ENCODE results near the gene PRKCH.

PRKCH gene

DNA sequence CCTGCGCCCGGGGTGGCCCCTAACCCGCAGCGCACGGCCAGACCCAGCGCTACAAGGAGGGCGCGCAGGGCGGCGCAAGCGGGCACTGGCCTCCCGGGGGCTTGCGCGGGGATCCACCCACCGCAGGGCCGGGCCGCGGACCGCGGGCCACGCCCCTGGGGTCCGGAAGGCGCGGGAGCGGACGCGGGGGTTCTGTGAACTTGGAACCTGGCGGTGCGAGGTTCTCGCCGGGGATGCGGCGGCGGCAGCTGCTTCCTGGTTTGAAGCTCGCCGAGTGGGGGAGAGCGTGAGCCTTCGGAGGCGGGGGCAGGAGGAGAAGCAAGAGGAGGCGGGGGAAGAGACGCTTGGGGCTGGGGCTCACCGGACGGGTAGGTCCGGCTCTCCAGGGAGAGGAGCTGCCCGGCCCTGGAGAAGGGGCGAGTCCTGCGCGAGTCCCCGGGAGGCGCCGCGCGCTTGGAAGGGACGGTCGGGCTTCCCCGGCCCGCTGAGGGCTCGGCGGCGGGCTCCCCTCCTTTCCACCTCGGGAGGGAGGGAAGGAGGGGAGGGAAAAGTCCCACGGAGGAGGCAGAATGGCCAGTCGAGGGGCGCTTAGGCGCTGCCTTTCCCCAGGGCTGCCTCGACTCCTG is at the start of gene PRKCH:
Gene PRKCH (plus strand): TSS at position 195 of the 626 bp plus-strand sequence. CDS start 523 bp downstream, outside the sequence.
- DNase-seq (ENCODE audit: low spot score): peak; percentile 33

DNA sequence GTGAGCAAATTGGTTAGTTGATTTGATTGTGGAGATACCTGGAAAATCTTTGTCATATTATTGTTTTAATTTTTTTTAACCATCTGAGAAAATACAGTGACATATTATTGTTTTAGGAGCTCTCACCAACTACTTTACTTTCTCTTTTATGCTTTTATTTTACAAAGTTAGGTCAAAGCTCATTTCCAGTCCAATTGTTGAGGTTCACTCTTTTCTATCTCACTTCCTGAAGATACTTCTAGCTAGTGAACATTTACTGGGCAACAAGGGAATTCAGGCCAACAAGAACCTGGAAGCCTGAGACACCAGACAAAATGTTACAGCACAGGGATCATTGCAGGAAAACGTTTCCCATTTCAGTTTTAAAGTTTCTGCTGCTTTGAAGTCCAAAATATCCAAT is 44.1 kb upstream of the PRKCH start:
- DNase-seq (ENCODE audit: low spot score): no peak

DNA sequence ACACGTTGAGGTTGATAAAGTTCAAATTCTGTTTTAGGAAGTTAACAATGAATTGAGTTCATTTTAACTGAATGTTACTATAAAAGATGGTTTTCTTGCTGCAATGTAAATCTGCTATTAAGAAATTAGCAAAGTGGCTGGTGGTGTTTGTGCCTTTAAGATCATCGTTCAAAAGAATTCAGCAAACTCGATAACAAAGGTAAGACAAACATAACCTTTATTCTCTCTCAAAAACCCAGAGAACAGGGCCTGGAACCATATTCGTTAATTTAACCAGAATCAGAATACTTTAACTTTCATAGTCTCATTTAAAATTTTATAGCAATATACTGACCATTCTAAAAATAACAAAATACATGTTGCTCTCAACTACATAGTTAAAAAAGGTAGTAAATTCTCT is 43.6 kb upstream of the PRKCH start:
- no peak for DNase-seq (ENCODE audit: low spot score)

DNA sequence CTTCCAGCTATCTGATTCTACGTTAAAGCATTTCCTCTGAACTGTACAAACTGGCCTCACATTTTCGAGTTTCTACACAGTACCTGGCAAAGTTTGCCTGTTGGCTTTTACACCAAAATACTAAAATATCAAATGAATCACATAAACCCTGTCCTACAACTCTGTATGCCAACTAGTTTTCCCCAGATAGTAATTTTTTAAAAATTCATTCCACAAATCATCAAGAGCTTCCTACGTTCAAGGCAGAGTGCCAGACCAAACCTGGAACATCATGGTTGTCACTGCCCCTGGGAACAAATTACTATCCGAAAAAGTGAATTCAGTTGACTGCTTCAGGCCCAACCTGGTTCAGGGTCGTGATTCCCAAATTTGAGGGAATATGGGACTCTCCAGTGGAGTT is 42.3 kb upstream of the PRKCH start:
- no peak for DNase-seq (ENCODE audit: low spot score)

DNA sequence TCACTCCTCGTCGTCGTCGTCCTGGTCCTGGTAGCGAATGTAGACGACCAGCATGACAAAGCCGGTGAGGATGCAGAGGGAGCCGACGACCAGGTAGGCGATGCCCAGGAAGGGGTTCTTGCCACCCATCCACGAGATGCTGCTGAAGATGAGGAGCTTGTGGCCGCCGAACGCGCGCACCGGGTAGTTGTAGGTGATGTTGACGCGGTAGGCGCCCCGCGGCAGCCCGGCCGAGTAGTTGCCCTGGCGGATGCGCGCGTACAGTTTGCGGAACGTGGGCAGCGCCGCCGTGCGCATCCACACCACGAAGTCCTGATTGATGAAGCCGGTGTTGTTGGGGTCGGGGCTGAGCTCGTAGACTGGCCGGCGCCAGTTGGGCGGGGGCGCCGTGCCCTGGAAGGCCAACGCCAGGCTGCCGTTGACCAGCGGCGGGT is 41.3 kb upstream of the PRKCH start:
- no peak for DNase-seq (ENCODE audit: low spot score)

GRCh38 chr14:61280526-61281185 is 40.7 kb upstream of the PRKCH start:
- DNase-seq (ENCODE audit: low spot score): no peak

- DNase-seq (ENCODE audit: low spot score): no peak
Observed at GRCh38 chr14:61281186-61281947, 40.0 kb upstream of the PRKCH start, which contains the start of gene TMEM30B. TMEM30B (minus strand) TSS chr14:61281338; CDS start chr14:61281147, 191 bp downstream.

DNA sequence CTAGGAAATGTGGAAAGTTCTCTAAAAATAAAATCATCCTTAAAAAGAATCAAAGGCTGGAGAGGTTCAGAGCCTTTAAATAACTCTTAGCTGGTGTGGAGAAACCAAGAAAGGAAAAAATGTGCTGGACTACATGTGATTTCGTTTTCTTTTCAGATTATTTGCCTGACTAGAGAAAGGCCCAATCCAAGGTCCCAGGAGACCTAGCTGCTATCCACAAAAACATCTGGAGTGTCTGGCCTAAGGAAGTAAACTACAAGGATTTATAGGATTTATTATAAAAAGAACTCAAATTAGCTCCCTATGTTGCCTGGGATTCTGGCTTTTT is 39.5 kb upstream of the PRKCH start:
- no peak for DNase-seq (ENCODE audit: low spot score)

DNA sequence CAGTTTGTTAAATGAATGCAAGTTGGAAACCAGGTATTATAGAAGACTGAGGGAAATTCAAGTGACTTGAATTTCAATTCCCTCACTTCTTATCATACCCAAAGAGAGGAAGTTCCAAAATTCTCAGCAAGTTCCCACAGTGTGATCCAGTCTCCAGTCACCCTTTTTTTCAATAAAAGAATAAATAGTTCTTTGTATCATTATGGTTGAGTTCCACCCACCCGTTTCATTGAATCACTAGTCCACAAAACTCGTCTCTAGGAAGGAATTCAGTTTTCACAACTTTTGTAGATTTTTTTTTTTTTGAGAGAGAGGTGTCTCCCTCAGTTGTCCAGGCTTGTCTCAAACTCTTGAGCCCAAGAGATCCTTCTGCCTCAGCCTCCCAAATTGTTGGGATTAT is 38.6 kb upstream of the PRKCH start:
- DNase-seq (ENCODE audit: low spot score): peak; percentile 74

DNA sequence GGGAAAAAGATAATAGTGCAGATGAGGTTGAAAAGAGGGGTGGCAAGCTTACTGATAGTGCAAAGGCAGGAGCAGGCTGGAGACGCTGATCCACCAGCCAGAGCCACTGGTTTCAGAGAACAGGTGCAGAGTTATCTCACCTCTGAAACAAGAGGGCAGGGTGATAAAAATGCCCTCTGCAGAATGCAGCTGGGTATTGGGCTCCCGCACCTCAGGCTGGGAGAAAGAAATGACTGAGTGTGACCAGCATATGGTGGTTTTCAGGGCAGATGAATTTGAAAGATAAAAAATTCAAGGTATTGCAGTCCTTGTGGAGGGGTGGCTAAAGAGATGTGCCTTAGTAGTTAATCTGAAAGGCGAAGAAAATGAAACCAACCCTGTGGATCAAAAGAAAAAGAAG is 37.4 kb upstream of the PRKCH start:
- no peak for DNase-seq (ENCODE audit: low spot score)

DNA sequence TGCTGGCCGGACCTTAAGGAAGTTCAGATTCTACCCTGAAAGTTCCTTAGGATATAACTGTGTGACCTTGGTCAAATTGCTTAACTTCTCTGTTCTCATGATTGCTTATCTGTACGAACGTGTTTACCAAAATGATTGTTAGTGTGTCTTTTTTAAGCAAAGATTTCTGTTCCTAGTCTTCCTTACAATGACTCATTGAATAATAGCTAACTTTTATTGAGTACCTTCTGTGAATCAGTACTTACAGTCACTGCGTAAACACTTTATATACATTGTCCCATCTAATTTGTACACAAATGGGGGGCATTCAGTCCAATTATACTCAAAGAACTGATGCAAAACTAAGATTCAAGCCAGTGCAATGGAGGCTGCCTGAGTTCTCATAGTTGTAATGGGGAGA is 36.0 kb upstream of the PRKCH start:
- peak; percentile 16 for DNase-seq (ENCODE audit: low spot score)

DNA sequence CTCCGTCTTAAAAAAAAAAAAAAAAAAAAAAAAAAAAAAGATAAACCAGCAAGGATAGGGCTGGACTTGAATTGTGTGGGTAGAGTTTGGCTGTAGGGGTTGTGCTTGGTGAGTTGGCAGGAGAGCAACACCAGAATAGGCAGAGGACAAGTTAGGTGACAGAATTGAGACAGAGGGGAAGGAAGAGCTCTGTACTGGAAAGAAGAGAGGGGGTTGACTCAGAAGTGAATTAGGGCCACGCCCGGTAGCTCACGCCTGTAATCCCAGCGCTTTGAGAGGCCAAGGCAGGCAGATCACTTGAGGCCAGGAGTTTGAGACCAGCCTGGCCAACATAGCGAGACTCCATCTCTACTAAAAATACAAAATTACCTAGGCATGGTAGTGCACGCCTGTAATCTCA is 34.2 kb upstream of the PRKCH start:
- DNase-seq (ENCODE audit: low spot score): no peak

DNA sequence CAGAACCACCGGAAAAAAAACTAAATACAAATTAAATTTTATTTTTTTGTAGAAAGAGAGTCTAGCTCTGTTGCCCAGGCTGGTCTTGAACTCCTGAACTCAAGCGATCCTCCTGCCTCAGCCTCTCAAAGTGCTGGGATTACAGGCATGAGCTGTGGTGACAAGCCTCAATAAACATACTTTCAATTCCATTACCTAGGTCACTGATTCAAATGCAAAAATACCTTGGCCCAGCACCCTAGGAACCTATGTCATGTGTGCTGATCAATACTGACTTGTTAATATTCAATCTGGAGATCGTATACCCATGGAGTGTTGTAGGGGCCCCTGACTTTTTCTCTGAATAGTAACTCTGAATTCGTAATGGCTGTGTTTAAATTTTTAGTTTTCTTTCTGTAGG is 33.2 kb upstream of the PRKCH start:
- no peak for DNase-seq (ENCODE audit: low spot score)

DNA sequence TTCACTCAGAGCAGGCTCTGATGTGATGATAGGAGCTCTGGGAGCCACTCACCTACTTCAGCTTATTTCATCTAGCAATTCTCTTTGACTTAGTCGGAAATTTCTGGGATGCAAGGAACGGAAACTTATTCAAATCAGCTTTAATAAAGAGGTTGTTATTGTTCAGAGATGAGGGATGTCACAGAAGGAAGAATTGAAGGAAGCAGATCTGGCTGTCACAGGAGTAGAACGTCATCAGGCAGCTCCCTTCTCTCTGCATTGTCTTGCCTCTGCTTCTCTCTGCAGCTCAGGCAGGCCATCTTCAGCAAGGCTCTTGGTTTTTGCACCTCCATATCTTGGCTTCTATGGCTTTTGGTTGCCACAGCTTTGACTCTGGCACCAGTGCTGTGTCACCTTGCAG is 32.7 kb upstream of the PRKCH start:
- DNase-seq (ENCODE audit: low spot score): no peak

- no peak for DNase-seq (ENCODE audit: low spot score)
Observed at GRCh38 chr14:61290701-61291100, 30.7 kb upstream of the PRKCH start.

DNA sequence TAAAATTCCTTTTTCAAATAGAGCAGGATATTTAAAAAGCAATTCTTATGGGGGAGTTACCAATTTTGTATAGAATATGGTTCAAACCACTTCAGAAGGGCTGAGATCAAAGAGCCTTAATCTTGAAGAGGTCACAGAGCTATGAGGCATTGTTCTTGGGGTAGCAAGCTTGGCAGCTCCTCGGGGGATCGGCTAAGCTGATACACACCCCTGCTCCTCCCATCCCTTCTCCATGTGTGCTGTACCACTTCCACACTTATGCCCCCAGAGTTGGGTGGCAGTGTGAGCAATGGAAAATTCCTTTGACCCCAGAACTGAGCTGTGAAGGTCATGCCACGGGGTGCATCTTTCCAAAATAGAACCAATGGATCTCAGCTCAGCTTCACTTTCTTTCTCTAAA is 25.2 kb upstream of the PRKCH start:
- DNase-seq (ENCODE audit: low spot score): no peak

GRCh38 chr14:61296719-61297502 is 24.5 kb upstream of the PRKCH start:
- peak; percentile 48 for DNase-seq (ENCODE audit: low spot score)

DNA sequence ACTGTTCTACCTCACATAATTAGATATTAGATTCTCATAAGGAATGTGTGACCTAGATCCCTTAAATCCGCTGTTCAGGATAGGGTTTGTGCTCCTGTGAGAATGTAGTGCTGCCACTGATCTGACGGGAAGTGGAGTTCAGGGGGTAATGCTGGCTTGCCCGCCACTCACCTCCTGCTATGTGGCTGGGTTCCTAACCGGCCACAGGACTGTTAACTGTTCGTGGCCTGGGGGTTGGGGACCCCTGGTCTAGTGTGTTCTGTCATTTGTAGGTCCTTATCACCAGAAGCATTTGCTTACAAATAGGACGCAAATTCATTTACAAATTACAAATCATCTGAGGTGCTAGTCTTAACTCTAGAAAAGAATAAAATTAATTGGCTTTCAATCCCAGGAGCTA is 23.8 kb upstream of the PRKCH start:
- no peak for DNase-seq (ENCODE audit: low spot score)

- DNase-seq (ENCODE audit: low spot score): no peak
Observed at GRCh38 chr14:61298824-61299223, 22.6 kb upstream of the PRKCH start.

DNA sequence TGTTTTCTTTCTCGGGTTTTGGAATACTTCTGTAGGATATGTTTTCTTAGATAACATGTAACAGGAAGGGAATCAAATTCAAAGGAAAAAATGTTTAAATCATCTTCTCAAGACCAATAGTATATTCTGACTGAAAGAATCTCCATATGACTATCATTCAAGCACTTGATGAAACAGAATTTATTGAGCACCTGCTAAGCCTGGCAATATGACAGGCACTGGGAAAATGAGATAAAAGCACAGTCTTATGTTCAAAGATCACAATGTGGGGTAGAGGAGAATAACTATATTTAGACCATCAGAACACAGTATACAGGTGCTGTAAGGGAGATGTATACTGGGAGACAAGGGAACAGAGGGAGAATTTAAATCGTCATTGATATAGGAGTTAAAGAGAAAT is 21.2 kb upstream of the PRKCH start:
- no peak for DNase-seq (ENCODE audit: low spot score)

DNA sequence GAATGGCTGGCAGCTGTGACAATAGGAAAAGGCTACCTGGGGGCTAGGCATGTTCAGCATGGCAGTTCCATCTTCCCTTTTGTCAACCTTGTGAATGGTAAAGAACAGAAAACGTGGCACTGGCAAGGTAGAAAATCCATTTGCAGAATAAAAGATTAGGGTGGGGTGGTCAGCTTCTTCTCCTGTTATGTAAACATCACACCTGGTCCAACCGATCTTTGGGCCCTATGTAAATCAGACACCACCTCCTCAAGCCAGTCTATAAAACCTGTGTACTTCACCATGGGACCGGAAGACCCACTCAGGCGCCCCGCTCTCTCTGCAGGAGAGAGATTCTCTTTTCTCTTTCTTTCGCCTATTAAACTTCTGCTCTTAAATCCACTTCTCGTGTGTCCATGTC is 20.6 kb upstream of the PRKCH start:
- DNase-seq (ENCODE audit: low spot score): no peak

- DNase-seq (ENCODE audit: low spot score): no peak
Observed at GRCh38 chr14:61304688-61305087, 16.7 kb upstream of the PRKCH start.

- DNase-seq (ENCODE audit: low spot score): no peak
Observed at GRCh38 chr14:61308198-61308597, 13.2 kb upstream of the PRKCH start.
